GM12873 (cell line): ENCODE measurements around the gene FYB1.

ENCODE experiments used
- TF ChIP-seq, protein P1 (sequence below): IDR thresholded peaks from 2 replicates; pipeline ENCODE4 v1.5.1; 2012; ENCODE audit warnings: low read depth, mild to moderate bottlenecking, moderate library complexity, low read length, control low read depth; ENCODE audit not compliant: insufficient read depth; ENCODE audit errors: missing control alignments

The FYB1 gene

DNA sequence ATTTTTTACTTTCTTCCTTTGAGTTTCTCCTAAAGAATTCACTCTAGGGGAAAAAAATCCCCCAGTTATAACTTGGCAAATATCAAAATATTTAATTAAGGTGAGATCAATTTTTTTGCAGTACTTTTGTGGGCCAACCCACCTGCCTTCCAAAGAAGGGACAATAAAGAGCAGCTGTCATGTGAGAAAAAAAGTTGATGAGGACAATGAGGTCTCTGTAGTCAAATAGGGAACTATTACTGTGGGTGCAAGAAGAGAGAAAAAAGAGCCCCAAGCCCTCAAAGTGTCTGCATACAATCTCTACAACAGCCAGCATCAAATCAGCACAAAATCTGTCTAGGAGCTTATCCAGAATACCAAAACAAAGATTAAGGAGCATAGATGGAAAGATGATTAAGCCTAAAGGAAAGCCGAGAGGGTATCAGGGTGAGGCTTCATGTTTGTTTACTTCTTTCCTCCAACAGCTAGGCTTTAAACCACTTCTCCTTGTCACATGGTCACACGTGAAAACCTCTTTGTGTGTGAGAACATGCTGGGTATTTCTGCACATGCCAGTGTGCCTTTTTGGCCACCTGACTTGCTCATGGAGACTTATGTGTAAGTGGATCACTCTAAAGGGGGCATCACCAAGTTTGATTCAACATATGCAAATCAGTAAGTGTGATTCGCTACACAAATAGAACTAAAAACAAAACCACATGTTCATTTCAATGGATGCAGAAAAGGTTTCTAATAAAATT is 19.2 kb upstream of the FYB1 start:
- TF ChIP-seq, protein P1, sequence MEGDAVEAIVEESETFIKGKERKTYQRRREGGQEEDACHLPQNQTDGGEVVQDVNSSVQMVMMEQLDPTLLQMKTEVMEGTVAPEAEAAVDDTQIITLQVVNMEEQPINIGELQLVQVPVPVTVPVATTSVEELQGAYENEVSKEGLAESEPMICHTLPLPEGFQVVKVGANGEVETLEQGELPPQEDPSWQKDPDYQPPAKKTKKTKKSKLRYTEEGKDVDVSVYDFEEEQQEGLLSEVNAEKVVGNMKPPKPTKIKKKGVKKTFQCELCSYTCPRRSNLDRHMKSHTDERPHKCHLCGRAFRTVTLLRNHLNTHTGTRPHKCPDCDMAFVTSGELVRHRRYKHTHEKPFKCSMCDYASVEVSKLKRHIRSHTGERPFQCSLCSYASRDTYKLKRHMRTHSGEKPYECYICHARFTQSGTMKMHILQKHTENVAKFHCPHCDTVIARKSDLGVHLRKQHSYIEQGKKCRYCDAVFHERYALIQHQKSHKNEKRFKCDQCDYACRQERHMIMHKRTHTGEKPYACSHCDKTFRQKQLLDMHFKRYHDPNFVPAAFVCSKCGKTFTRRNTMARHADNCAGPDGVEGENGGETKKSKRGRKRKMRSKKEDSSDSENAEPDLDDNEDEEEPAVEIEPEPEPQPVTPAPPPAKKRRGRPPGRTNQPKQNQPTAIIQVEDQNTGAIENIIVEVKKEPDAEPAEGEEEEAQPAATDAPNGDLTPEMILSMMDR = no peak

DNA sequence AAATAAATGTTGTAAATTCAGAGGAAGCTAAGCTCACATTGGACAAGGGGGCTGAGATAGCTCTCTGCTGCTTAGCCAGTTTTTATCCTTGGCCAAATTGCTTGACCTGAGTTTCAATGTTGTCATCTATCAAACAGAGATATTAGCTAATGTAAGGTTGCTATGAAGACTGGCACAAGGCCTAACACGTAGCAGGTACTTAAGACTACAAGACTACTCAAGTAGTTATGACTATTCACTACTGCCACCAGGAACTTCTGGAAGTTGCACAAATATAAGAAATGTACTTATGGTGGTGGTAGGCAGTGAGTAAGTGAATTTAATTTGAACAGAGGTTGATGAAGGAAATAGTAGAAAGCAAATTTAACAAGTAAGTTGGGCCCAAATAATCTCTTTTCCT is 17.4 kb upstream of the FYB1 start:
- TF ChIP-seq, protein P1 = no peak

DNA sequence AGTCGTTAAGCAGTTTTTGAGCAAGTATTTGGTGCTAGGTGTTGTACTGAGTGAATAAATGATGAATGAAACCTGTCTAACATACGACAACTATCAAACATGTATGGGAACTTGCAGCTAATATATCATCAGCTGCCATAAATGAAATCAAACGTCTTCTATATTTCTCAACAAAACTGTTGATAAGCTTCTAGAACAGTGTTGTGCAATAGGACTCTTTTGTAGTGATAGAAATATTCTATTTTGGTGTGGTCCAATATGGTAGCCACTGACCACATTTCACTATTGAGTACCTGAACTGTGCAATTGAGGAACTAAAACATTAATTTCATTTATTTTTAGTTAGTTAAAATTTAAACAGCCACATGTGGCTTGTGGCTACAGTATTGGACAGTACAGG is 16.3 kb upstream of the FYB1 start:
- TF ChIP-seq, protein P1 = no peak

DNA sequence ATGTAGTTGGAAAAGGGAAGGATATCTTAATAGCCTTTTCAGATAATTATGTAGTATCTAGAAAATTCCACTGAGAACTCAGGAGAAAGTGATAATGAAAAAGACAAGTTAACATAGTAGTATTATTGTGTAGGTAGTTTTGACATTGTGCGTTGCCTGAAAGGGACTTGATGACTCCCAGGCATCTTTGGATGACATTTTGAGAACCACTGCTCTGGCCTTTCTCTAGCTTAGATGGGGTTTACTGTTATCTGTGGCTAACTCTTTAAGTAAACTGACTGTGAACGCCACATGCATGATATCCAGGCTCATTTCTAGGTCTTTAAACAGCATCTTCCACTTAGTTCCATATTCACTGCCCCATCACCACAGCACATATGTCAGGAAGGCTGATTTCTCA is 14.4 kb upstream of the FYB1 start:
- TF ChIP-seq, protein P1 = no peak

DNA sequence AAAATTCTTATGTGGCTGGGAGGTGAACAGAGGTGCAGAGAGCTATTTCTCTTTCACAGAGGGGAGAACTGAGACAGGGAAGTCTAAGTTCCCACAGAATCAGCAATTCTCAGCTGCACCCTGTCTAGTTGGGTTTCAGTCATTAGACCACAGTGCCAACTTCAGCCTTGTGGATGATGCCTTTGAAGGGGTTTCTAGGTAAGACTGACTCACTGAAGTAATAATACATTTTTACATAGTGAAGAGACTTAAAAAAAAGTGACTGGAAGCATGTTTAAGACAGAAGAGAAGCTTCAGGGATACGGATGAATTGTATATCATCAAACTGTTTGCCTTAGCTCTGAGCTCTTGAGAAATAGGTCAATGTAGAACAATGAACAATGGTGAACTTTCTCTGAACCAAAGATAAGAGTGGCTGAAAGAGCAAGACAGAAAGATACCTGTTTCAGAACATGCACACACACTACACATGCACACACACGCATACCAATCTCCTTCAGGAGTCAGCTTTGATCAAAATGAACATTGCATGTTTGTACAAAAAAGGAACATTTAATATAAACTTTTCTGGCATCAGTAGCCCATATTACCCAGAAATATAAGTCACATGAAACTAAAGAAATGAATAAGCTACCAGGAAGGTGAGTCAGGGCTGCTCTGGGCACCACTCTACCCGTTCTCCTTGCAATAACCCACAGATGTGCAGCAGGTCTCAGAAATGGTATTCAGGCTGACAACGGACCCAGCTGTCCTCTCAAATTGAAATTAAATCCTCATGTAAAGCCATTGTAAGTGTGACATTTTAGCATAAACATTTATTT is 12.6 kb upstream of the FYB1 start:
- TF ChIP-seq, protein P1 = no peak

DNA sequence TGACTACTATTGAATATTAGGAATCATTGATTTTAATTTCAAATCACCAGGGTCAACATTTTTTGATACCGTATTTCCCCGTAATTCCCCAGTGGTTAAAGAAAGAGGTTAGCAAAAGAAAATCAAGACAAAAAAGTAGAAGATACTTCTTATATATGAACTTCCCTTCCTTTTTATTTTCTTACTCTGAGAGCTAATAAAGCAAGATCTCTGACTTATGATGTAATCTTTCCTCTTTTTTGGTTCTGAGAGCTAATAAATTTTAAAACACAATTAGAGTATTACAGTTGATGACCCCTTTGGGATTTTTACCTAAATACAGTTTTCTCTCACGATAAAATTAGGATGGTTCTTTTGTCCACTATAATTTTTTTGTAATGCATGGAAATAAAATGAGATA is 9.2 kb upstream of the FYB1 start:
- TF ChIP-seq, protein P1 = no peak

GRCh38 chr5:39226558-39226957 is 7.2 kb upstream of the FYB1 start:
- TF ChIP-seq, protein P1 = no peak
